ENCODE results near the gene PIP5K1C. TPM values are rescaled to one million over a fixed set of nuclear protein-coding genes. Genes with fewer than 3 reads are reported as not detected.

PIP5K1C gene
- 7.2 and 10.8 TPM in 2 replicates for total RNA-seq

GRCh38 chr19:3700242-3701032 lies at the start of gene PIP5K1C:
Gene PIP5K1C, minus strand, starts transcription at chr19:3700468. Its CDS starts 78 bp downstream, at chr19:3700390.

GRCh38 chr19:3708207-3708931 lies 8.1 kb upstream of the PIP5K1C start, which contains the start of gene TJP3:
Gene TJP3, plus strand, starts transcription at chr19:3708384. Its CDS starts 20,049 bp downstream, at chr19:3728433.

GRCh38 chr19:3626473-3627350 lies 73.6 kb downstream of the PIP5K1C start, which contains the start of gene CACTIN:
Gene CACTIN, minus strand, starts transcription at chr19:3626790. Its CDS starts 28 bp downstream, at chr19:3626762.

GRCh38 chr19:3606690-3607289 lies 93.5 kb downstream of the PIP5K1C start, which contains the start of gene TBXA2R:
Gene TBXA2R, minus strand, starts transcription at chr19:3606875. Its CDS starts 6,241 bp downstream, at chr19:3600634.

GRCh38 chr19:3585301-3586126 lies 114.8 kb downstream of the PIP5K1C start, which contains the start of gene GIPC3:
Gene GIPC3, plus strand, starts transcription at chr19:3585478. Its CDS starts 120 bp downstream, at chr19:3585598.

Other genes with a start within 250 kb of the PIP5K1C start
- gene SMIM24, start 219.9 kb downstream of the PIP5K1C start, total RNA-seq = 0.24 TPM in 1 of 2 replicates, not detected in the other
- gene SMIM44, start 217.0 kb downstream of the PIP5K1C start, total RNA-seq = 0.72 TPM in 1 of 2 replicates, not detected in the other
- gene DOHH, start 199.8 kb downstream of the PIP5K1C start, total RNA-seq = 14.5 and 16.2 TPM in 2 replicates
- 22.8 and 52.3 TPM in 2 replicates for gene FZR1, start 194.2 kb downstream of the PIP5K1C start, total RNA-seq
- gene TEKTIP1, start 161.3 kb downstream of the PIP5K1C start, total RNA-seq = not detected in 2 replicates
- 75.5 and 204 TPM in 2 replicates for gene MFSD12, start 142.9 kb downstream of the PIP5K1C start, total RNA-seq
- 51.8 and 87.7 TPM in 2 replicates for gene HMG20B, start 127.5 kb downstream of the PIP5K1C start, total RNA-seq
- not detected in 2 replicates for gene GIPC3, start 115.0 kb downstream of the PIP5K1C start, total RNA-seq
- gene TBXA2R, start 93.6 kb downstream of the PIP5K1C start, total RNA-seq = 0.24 TPM in 1 of 2 replicates, not detected in the other
- gene CACTIN, start 73.7 kb downstream of the PIP5K1C start, total RNA-seq = 29.0 and 29.6 TPM in 2 replicates
- gene TJP3, start 7.9 kb upstream of the PIP5K1C start, total RNA-seq = 2.3 and 5.1 TPM in 2 replicates
- gene APBA3, start 61.2 kb upstream of the PIP5K1C start, total RNA-seq = 31.1 and 33.5 TPM in 2 replicates
- 47.7 and 64.8 TPM in 2 replicates for gene MRPL54, start 62.2 kb upstream of the PIP5K1C start, total RNA-seq
- gene RAX2, start 71.8 kb upstream of the PIP5K1C start, total RNA-seq = under 0.01 TPM in 1 of 2 replicates, not detected in the other
- gene MATK, start 85.9 kb upstream of the PIP5K1C start, total RNA-seq = 1.7 TPM in 1 of 2 replicates, not detected in the other
- not detected in 2 replicates for gene ZFR2, start 168.6 kb upstream of the PIP5K1C start, total RNA-seq
- gene ATCAY, start 180.2 kb upstream of the PIP5K1C start, total RNA-seq = not detected in 2 replicates
- gene NMRK2, start 232.6 kb upstream of the PIP5K1C start, total RNA-seq = not detected in 2 replicates